ENCODE data around the gene WSCD2.

The WSCD2 gene

DNA sequence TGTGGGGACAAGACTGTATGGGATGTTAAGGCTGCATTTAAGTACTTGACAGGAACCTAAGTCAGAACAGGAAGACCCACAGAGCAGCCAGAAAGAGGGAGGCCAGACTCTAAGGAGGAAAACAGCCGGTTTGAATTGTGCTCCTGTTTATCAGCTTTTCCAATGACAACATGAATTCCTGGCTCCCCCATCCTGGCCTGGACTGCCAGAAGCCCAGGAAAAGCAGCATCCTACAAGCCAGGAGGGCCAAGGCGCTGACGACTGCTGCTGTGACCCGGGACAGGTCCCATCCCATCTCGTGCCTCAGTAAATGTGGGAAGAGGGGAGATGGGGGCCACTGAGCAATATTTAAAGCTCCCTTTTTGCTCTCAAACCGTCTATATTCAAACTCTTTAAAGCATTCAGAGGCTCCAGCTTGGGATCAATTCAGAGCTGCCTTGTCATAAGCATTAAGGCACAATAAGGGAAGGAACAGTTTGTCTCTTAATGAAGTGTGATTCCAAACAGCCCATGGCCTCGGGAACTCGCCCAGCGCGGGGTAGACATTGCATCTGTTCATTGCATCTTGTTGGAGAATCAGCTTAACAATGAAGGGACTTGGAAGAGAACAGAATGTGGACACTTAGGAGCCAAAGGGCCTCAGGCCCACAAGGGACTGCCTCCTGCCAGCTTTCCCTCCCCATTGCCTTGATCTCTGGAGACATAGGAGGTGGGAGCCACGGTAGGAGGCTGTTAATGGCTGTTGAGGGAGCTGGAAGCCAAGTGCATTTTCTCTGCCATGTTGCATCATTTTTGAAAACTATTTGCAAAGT is 160.5 kb downstream of the WSCD2 start:
- Mint-ChIP-seq H3K27me3 (peaks cover 20% of the 10 kb centered on the region), H3K27ac (no peak overlapping the region), H3K4me3 (no peak overlapping the region), H3K9me3 (no peaks in the 10 kb centered on the region), H3K4me1 (no peaks in the 10 kb centered on the region), H3K36me3 (no peaks in the 10 kb centered on the region)
- CTCF ChIA-PET, result no interaction called here
- no peak for DNase-seq

DNA sequence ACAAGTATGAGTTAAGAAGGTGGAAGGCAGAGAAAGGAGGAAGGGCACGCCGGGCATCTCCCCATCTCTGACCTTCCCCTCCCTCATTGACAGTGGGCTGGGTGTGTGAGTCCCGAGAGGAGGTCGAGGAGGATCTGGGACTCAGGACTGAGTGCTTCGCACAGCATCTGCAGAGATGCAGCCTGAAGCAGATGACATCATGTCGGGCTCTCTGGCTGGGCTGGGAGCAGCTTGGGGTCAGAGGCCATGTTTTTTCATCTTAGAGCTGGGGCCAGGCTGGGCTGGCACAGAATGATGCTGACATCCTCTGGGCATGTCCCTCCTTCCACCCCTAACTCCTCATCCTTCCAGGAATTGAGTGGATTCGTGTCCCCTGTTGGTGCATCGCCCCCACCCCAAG is 166.6 kb downstream of the WSCD2 start:
- Mint-ChIP-seq H3K9me3 (no peaks in the 10 kb centered on the region), H3K27me3 (peaks cover 35% of the 10 kb centered on the region), H3K4me1 (peaks cover 3% of the 10 kb centered on the region), H3K27ac (no peak overlapping the region), H3K4me3 (no peak overlapping the region), H3K36me3 (no peaks in the 10 kb centered on the region)
- CTCF ChIA-PET, result no interaction called here
- DNase-seq, result no peak

GRCh38 chr12:108296945-108297344 is 167.9 kb downstream of the WSCD2 start:
- Mint-ChIP-seq H3K27ac (no peak overlapping the region), H3K4me1 (peaks cover 3% of the 10 kb centered on the region), H3K36me3 (no peaks in the 10 kb centered on the region), H3K4me3 (no peak overlapping the region), H3K27me3 (peaks cover 31% of the 10 kb centered on the region), H3K9me3 (no peaks in the 10 kb centered on the region)
- CTCF ChIA-PET, result no interaction called here
- no peak for DNase-seq

GRCh38 chr12:108297424-108297823 is 168.3 kb downstream of the WSCD2 start:
- H3K27ac Mint-ChIP-seq, result no peak overlapping the region
- CTCF ChIA-PET, result no interaction called here

DNA sequence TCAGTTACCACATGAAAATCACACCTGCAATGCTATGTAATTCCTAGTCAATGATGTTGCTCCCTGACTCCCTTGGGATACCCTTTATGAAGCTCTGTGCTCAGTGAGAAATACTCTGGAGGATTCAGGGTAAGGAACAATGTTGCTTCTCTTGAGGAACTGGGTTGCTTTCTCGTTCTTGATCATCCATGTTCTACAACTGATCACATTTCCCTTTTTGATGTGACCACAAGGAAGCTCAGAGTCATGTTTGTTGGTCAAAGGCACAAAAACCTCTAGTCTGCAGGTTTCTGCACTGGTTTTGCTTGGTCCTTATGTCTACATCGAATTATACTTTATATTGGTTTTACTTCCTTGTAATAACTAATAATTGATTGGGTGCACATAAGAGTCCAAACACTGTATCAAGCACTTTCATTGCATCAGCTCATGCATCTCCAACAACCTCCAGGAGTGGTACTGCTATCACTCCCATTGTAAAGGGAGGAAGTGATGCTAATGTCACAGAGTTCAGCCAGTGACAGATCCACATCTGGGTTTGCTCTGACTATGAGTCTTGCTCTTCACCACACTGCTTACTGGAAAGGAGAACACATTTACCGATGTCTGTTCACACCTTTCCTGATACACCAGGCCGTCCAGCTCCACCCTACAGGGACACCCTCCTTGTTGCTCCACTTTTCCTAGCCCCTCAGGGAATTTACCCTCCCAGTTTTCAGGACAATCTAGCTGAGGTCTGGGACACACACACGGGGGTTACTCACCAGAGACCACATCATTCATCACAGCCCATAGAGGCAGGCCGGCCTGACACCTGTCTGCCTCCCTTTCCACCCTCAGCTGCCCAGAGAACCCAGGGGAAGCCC is 169.0 kb downstream of the WSCD2 start:
- CTCF ChIA-PET, result no interaction called here
- no peaks in the 10 kb centered on the region for H3K9me3 Mint-ChIP-seq
- H3K4me1 Mint-ChIP-seq, result peaks cover 3% of the 10 kb centered on the region
- H3K4me3 Mint-ChIP-seq, result no peak overlapping the region
- no peak overlapping the region for H3K27ac Mint-ChIP-seq
- no peak for DNase-seq
- H3K27me3 Mint-ChIP-seq, result peaks cover 25% of the 10 kb centered on the region
- H3K36me3 Mint-ChIP-seq, result no peaks in the 10 kb centered on the region

More at GRCh38 chr12:108297424-108297823, 168.3 kb downstream of the WSCD2 start:
- Mint-ChIP-seq H3K4me1 (peaks cover 3% of the 10 kb centered on the region), H3K36me3 (no peaks in the 10 kb centered on the region), H3K4me3 (no peak overlapping the region), H3K27me3 (peaks cover 26% of the 10 kb centered on the region), H3K9me3 (no peaks in the 10 kb centered on the region)
- DNase-seq, result no peak

DNA sequence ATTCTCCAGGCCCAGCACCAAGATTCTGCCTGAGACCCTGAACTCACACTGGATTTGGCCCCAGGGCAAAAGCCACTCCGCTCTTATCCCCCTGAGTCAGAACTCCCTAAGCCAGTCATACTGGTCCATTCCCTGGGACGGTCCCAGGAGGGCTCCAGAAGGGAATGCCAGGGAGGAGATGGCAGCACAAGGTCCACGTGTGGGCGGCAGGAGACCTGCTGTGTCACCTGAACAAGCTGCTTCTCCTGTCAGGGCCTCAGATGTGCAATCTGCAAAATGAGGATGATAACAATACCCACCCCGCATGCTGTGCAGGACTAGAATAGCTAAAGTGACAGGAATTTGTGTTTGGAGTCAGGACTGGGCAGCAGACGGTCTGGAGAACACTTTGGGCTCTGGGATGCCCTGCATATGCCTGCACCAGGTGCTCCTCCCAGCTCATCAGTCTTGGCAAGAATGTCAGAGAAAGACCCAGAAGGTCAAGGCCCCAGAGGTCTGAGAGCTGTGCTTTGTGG is 169.7 kb downstream of the WSCD2 start:
- Mint-ChIP-seq H3K9me3 (no peaks in the 10 kb centered on the region), H3K36me3 (no peaks in the 10 kb centered on the region), H3K27ac (no peak overlapping the region)

GRCh38 chr12:108299516-108299915 is 170.4 kb downstream of the WSCD2 start:
- Mint-ChIP-seq H3K27me3 (peaks cover 35% of the 10 kb centered on the region), H3K27ac (no peak overlapping the region), H3K4me3 (no peak overlapping the region), H3K4me1 (peaks cover 3% of the 10 kb centered on the region), H3K9me3 (no peaks in the 10 kb centered on the region), H3K36me3 (no peaks in the 10 kb centered on the region)
- no peak for DNase-seq
- CTCF ChIA-PET, result no interaction called here

More for the DNA sequence above, 169.7 kb downstream of the WSCD2 start:
- CTCF ChIA-PET, result no interaction called here
- peaks cover 3% of the 10 kb centered on the region for H3K4me1 Mint-ChIP-seq
- H3K27me3 Mint-ChIP-seq, result peaks cover 28% of the 10 kb centered on the region
- H3K4me3 Mint-ChIP-seq, result no peak overlapping the region
- no peak for DNase-seq
